NCI-H510A (cell line): ENCODE measurements around the gene DNAJA4.

Source experiments
- DNase-seq: peaks from one replicate; lab custom pipeline; 2025; lab: John Stamatoyannopoulos, UW

The DNAJA4 gene

DNA sequence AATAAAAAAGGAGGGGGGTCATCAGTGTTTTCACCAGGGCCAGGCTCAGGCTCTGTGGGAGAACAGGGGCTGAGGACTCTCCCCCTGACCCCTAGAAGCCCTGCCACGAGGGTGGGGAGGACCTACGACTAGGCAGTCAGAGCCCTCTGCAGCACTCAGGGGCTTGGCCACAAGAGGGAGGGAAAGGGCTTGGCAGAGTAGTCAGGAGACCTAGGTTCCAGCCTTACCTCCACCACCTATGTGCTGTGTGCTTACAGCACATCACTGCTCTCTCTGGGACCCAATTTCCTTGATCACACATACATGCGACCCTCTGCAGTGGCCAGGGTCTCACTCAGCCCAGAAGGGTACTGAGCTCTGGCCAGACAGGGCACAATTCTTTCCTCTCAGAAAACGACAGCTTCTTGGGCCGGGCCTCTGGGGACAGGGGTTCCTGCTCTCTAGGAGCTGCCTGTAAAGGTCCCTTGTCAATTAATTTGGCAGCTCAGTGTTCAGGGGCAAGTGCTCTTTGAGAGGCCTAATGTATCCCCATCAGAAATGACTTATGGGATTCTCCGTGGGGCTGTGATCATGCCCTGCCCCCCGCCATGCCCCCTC, 51.4 kb downstream of the DNAJA4 start:
- DNase-seq, result no peak

DNA sequence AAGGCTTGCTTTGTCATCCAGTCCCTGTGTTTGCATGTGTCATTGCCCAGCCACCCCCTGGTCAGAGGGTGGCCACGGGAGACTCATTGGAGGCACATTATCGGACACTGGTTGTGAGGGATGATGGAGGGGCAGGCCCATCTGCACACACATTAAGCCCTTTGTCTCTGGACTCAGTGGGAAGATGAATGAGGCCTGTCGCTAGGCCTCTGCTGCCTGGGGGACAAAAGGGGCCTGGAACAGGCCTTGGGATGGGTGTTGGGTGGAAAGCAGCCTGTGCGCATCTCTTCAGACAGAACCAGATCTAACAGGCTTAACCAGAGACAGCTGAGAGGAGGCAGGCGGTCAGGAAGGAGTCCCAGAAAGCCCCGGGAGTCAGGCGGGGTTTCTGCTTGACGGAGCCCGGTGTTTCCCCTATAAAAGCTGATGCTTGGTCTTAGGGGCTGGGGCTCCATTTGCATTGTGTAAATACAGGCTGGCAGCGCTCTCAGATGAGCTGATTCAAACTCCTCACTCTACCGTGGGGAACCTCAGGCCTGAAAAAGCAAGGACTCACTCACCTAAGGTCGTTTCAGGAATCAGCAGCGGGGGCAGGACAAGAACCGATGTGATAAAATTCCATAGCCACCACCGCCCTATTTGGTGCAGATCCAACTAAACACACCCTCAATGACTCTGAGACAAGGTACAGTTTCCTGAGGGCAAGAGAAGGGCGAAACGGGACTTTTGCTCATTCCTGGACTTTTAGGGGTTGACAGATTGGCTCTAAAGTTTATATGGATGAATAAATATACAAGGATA, 52.1 kb downstream of the DNAJA4 start:
- DNase-seq, result no peak

DNA sequence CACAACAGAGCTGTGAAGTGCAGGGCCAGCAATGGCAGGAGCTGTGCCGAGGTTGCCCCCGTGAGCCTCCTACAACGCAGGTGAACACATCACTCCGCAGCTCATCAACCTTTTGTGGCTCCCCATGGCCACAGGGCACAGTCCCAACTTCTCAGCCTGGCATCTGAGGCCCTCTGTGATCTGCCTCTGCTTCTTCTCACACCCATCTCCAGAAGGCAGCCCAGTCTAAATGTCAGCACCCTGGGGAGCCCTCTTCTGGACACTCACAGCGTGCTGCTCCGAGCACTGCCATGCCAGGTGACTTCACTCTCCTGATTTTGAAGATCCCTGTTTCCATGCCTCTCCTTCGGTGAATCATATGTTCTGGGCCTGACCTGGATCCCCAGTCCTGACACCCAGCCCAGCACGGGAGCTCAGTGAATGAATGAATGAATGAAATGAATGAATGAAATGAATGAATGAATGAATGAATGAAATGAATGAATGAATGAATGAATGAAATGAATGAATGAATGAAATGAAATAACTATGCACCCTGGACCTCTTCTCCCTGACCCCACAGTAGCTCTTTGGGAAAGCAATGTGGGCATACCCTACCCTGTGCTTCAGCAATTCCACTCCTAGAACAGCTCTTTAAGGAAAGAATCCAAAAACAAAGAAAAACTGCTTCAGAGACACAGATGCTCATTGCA, 52.9 kb downstream of the DNAJA4 start:
- no peak for DNase-seq

DNA sequence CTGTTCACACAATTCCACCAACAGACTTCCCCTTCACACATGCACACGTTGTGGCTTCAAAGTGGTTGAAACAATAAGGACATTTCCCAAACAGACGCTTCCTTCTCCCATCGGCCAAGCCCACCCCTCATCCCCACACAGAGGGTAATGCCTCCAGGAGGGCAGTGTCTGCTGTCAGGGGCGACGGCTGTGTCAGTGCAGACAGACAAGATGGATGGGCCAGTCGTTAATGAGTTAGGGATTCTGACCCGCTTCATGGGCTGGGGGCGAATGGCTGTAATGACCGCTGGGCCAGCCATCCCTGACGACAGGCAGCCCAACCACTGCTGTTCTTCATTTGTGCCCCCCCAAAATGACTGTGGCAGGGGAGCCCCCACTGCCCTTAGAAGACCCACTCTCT, 55.2 kb downstream of the DNAJA4 start:
- DNase-seq, result no peak

DNA sequence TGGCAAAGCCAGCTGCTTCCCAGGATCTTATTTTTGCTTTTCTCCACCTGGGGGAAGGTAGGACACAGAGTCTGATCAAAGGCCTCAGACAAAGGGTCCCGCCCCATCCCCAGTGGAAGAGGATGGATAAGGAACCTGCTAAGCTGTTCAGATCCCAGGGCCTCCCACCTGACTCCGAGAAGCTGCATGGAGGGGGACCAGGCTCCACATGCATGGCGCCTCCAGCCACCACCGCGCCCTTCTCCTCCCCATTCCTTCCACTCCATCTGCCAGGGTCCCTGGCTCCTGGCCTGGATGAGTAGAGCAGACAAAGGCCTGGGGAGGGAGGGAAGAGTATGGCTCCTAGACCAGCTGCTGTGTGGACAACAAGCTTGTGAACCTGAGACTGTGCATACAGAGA, 55.8 kb downstream of the DNAJA4 start:
- no peak for DNase-seq

DNA sequence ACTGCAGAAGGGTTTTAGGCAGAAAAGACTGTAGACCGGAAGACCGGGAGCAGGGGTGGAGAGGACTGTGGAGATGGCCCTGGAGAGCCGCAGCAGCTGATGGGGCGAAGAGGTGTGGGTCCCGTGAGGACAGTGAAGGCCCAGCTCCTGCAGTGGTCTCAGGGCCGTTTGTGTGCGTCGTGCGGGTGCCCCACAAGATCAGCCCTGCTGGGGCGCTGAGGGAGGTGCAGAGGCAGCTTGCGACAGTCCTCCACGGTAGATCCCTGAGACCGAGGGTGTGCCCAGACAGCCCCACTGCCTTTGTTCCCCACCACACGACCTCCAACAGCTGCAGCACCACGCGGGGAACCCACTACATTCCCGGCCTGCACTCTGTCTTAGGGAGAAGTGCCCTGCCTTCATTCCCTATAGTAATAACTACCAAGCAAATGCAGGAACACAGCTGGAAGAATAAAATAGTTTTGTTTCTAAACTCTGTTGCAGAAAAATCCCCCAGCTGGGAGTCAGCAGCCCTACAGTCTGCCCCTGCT, 56.7 kb downstream of the DNAJA4 start:
- no peak for DNase-seq

DNA sequence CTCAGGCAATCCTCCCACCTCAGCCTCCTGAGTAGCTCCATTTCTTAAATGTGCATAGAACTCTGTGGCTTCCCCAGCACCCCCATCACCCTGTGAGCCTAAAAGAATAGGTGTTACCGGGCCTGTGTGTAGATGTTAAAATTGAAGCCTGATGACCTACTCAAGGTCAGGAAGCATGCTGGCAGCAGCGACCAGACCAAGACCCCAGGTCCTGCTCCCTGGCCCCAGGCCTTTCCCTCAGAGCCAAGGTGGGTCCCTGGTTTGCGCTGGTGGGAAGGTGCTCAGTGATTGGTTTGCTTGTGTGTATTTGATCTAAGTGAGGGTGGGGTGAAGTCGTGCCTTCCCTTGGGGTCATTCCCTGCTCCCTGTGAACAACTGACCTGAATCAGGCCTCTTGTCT, 57.4 kb downstream of the DNAJA4 start:
- no peak for DNase-seq

DNA sequence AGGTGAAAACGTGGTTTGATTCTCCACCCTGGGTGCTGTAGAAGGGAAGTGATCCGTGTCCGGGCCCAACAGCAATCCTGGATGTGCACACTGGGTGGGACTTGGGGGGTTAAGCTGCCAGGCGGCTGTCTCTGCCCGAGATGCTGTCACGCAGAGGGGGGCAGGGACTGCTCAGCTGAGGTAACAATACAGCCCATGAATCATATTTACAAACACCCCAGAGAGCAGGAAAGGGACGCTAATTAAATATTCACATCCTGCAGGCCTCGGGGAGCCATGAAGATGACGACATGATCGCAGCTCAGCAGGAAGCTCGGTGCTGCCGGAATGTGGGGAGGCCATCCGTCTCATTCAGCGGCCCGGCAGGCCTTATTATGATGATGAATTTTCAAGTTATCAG, 57.9 kb downstream of the DNAJA4 start:
- no peak for DNase-seq

DNA sequence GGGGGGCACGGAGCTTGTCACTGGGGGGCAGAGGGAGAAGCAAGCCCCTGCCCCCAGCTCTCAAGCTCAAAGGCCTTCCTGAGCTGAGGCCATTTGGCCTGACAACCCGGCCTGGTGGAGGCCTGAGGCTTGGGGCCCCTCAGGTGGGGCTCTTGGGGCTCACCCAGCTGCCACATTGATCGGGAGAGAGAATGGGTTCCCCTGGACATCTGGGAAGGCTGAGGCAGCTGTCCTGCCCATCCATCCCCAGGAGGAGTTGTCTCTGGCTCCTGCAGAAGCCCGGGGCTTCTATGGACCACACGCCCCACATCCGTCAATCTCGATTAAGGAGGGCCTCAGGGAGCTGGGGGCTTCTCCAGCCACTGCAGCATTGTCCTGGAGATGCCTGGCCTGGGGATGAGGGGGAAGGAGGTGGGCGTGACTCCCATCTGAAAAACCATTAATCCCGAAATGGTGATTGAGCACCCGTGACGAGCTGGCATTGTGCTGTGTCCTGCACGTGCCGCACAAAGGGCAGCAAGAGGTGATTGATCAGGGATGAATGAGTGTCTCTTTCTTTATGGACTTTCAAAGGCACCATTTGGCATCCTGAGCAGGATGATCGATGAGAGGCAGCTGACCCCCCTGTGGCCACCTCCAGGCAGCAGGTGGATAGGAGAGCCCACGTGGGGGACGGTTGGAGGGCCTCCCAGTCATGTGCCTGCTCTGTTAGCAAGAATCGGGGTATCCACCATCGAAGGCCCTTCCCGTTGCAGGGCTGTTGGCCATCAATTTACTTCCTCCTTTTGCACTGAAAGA, 58.6 kb downstream of the DNAJA4 start:
- DNase-seq, result no peak

DNA sequence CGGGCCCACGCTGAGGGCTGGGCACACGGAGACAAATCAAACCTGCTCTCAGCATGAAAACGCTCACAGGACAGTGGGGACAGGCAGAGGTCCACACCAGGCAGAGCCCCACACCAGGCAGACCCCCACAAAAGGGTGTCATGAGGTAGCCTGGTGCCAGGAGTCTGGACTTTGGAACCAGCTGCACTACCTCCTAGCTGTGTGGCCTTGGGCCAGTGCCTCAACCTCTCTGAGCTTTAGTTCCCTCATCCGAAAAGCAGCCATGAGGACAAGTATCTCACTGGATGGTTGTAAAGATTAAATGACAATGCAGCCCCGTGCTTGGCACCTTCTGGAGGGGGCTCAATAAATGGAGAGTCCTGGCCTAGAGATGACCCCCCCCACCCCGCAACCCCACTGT, 59.3 kb downstream of the DNAJA4 start:
- no peak for DNase-seq

DNA sequence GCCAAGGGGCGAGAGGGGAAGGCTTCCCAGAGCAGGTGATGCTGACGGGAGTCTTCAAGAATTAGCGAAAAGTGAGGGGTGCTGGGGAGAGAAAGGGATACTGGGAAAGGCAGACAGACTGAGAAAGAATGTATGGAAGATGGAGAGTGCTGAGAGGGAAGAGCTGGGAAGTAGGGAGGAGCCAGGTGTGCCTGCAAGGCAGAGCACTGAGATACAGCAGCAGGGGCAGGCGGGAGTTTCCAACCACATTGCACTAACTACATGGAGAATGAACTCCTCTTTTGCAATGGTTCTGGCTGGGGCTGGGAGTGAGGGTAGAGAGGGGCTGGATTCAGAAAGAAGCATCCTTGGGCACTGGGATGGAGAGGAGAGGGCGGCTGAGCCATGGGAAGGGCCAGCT, 59.8 kb downstream of the DNAJA4 start:
- no peak for DNase-seq

DNA sequence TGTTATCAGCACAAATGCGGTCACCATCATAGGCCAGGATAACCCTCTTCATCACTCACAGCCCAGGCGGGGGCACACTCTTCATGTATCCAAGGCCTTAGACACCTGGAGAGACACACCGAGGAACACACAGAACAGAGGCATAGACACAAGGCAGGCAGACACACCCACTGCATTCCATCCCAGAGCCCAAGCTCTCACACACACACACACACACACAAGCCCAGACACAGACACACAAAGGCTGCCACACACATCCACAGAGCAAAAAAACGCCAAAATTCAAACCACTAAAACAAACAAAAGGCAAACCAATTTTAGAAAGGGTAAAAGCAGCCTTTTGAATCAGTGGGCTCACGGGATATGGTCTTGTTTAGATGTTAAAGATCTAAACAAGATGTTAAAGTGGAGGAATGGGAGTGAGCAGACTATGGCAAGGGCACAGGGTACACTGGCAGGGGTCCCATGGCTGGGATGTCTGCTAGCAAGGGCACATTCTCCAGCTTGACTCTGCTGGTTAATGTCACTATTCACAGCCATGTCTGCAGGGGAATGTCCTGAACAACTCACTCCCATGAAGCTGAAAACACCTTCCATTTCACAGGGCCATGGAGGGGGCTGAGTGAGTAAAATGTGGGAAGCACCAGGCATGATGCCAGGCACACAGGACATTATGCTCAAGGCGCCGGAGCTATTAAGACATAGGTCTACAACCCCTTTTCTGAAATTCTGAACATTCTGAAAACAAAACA, 60.9 kb downstream of the DNAJA4 start:
- DNase-seq, result no peak

DNA sequence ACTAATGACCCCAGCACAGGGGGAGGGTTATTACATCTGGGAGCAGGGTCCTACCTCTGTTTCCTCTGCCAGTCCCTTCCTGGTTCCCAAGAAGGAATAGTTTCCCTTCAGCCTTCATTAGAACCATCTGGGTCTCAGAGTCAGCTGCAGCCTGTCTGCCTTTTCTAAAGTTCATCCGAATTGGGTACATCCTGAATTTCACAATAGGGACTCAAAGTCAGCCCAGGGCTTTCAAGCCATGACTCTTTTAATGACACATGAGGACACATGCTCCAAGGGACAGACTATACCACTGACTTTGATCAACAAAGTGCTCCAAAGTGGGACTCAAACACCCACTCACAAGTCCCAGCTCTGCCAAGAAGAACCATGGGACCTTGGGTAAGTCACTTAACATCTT, 63.1 kb downstream of the DNAJA4 start:
- DNase-seq, result no peak

DNA sequence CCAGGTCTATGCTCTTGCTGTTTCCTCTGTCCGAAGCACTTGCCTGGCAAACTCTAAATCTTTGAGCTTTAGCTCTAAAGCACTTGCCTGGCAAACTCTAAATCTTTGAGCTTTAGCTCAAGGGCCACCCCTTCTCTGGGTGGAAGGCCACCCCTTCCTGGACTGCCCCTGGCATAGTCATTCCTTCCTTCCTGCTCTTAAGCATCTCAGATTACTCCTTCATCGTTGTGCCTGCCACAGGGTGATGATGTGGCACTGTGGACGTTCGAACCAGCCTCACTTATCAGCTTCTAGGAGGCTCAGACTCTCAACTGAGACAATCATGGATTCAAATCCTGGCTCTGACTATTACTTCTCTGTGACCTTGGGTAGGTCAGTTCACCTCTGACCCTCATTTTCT, 65.3 kb downstream of the DNAJA4 start:
- no peak for DNase-seq
